Measurements from ENCODE around the gene ZNF765. TPM values are rescaled to one million over a fixed set of nuclear protein-coding genes. Genes with fewer than 3 reads are reported as not detected.

Gene ZNF765
- total and polyA plus RNA-seq, 9 of the 15 experiments (the other 6 are each of a cell fraction or from before 2014, with no cell fraction given) = 5.4 to 17.5 (median 9.6) TPM

DNA sequence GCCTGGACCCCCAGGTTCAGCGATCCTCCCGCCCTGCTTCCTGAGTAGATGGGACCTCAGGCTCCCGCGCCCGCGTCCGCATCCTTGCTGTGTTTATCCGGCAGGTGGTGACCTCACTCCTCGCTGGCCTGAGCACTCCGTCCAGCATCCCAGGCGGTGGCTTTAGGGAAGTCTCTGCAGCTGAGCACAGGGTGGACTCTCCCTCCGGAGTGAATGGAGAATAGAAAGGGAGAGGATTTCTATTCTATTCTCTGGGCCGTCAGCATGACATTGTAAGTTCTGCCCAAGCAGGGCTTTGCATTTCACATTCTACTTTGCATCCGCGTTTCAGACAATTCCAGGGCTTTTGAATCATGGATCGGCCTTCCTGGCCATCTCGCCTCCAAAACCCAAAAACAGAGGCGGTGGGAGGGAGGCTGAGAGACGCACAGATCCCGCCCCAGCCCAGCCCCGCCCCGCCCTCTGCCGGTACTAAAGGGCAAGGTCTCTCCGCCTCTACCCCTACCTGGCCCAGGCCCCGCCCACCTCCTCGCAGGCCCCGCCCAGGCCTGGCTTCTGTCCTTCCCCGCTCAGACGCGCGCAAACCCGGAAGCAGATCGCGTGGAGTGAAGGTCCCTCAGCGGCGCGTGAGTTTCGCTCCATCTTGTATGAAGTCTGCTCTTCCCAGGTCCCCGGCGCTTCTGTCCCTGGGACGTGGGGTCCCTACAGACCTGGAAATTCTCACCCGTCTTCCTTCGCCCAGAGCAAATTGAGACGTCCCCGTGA, 29.6 kb upstream of the ZNF765 start, which contains the start of gene ZNF525 (continued):
- TF ChIP-seq, protein P1, sequence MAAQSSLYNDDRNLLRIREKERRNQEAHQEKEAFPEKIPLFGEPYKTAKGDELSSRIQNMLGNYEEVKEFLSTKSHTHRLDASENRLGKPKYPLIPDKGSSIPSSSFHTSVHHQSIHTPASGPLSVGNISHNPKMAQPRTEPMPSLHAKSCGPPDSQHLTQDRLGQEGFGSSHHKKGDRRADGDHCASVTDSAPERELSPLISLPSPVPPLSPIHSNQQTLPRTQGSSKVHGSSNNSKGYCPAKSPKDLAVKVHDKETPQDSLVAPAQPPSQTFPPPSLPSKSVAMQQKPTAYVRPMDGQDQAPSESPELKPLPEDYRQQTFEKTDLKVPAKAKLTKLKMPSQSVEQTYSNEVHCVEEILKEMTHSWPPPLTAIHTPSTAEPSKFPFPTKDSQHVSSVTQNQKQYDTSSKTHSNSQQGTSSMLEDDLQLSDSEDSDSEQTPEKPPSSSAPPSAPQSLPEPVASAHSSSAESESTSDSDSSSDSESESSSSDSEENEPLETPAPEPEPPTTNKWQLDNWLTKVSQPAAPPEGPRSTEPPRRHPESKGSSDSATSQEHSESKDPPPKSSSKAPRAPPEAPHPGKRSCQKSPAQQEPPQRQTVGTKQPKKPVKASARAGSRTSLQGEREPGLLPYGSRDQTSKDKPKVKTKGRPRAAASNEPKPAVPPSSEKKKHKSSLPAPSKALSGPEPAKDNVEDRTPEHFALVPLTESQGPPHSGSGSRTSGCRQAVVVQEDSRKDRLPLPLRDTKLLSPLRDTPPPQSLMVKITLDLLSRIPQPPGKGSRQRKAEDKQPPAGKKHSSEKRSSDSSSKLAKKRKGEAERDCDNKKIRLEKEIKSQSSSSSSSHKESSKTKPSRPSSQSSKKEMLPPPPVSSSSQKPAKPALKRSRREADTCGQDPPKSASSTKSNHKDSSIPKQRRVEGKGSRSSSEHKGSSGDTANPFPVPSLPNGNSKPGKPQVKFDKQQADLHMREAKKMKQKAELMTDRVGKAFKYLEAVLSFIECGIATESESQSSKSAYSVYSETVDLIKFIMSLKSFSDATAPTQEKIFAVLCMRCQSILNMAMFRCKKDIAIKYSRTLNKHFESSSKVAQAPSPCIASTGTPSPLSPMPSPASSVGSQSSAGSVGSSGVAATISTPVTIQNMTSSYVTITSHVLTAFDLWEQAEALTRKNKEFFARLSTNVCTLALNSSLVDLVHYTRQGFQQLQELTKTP (IDR thresholded peaks at IDR 0.05; ENCODE audit: low read depth in 1 of 2, partially characterized antibody in 2 of 2) = no peak
- no peak for TF ChIP-seq XRCC4 (IDR thresholded peaks at IDR 0.05; ENCODE audit: extremely low read depth, insufficient read depth, insufficient read length)
- no peak for TF ChIP-seq ZNF408 (CRISPR knock-in tag; IDR thresholded peaks at IDR 0.05; ENCODE audit: low read depth)
- peak; percentile 50 for TF ChIP-seq MYC (IDR thresholded peaks at IDR 0.05; ENCODE audit: low read depth, low read length)
- no peak for TF ChIP-seq MYC (CRISPR knock-in tag; IDR thresholded peaks at IDR 0.05; ENCODE audit: borderline replicate concordance, low read depth)
- TF ChIP-seq KDM5B (IDR thresholded peaks at IDR 0.05; ENCODE audit: insufficient replicate concordance, low read depth, low read length) = peak; percentile 48
- no peak for TF ChIP-seq ZNF217 (CRISPR knock-in tag; IDR thresholded peaks at IDR 0.05)
- TF ChIP-seq, protein P2, sequence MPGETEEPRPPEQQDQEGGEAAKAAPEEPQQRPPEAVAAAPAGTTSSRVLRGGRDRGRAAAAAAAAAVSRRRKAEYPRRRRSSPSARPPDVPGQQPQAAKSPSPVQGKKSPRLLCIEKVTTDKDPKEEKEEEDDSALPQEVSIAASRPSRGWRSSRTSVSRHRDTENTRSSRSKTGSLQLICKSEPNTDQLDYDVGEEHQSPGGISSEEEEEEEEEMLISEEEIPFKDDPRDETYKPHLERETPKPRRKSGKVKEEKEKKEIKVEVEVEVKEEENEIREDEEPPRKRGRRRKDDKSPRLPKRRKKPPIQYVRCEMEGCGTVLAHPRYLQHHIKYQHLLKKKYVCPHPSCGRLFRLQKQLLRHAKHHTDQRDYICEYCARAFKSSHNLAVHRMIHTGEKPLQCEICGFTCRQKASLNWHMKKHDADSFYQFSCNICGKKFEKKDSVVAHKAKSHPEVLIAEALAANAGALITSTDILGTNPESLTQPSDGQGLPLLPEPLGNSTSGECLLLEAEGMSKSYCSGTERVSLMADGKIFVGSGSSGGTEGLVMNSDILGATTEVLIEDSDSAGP (CRISPR knock-in tag; IDR thresholded peaks at IDR 0.05) = no peak
- no peak for TF ChIP-seq NR2C2 (CRISPR knock-in tag; IDR thresholded peaks at IDR 0.05)
- peak; percentile 78 for TF ChIP-seq NR2C2 (tag; IDR thresholded peaks at IDR 0.05)
- no peak for TF ChIP-seq NONO (IDR thresholded peaks at IDR 0.05; ENCODE audit: low read depth in 2 of 2, low read length in 1 of 2)
- TF ChIP-seq JUN (IDR thresholded peaks at IDR 0.05; ENCODE audit: borderline replicate concordance, low read depth, low read length) = no peak
- TF ChIP-seq JUN (CRISPR knock-in tag; IDR thresholded peaks at IDR 0.05; ENCODE audit: borderline replicate concordance) = no peak
- TF ChIP-seq, protein P3, sequence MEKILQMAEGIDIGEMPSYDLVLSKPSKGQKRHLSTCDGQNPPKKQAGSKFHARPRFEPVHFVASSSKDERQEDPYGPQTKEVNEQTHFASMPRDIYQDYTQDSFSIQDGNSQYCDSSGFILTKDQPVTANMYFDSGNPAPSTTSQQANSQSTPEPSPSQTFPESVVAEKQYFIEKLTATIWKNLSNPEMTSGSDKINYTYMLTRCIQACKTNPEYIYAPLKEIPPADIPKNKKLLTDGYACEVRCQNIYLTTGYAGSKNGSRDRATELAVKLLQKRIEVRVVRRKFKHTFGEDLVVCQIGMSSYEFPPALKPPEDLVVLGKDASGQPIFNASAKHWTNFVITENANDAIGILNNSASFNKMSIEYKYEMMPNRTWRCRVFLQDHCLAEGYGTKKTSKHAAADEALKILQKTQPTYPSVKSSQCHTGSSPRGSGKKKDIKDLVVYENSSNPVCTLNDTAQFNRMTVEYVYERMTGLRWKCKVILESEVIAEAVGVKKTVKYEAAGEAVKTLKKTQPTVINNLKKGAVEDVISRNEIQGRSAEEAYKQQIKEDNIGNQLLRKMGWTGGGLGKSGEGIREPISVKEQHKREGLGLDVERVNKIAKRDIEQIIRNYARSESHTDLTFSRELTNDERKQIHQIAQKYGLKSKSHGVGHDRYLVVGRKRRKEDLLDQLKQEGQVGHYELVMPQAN (IDR thresholded peaks at IDR 0.05; ENCODE audit: borderline replicate concordance) = peak; percentile 56; the same call in 1 of the 2 replicates
- no peak for TF ChIP-seq NCOA6 (IDR thresholded peaks at IDR 0.05)
- TF ChIP-seq ZC3H8 (IDR thresholded peaks at IDR 0.05) = no peak
- TF ChIP-seq, protein P4, sequence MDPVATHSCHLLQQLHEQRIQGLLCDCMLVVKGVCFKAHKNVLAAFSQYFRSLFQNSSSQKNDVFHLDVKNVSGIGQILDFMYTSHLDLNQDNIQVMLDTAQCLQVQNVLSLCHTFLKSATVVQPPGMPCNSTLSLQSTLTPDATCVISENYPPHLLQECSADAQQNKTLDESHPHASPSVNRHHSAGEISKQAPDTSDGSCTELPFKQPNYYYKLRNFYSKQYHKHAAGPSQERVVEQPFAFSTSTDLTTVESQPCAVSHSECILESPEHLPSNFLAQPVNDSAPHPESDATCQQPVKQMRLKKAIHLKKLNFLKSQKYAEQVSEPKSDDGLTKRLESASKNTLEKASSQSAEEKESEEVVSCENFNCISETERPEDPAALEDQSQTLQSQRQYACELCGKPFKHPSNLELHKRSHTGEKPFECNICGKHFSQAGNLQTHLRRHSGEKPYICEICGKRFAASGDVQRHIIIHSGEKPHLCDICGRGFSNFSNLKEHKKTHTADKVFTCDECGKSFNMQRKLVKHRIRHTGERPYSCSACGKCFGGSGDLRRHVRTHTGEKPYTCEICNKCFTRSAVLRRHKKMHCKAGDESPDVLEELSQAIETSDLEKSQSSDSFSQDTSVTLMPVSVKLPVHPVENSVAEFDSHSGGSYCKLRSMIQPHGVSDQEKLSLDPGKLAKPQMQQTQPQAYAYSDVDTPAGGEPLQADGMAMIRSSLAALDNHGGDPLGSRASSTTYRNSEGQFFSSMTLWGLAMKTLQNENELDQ (CRISPR knock-in tag; IDR thresholded peaks at IDR 0.05; ENCODE audit: borderline replicate concordance) = no peak
